Neuronal stem cell (in vitro differentiated cells): ENCODE measurements around the gene PGA3.
"Not testable (repeated sequence)": the region's sequence is repeated elsewhere in the genome, so short reads cannot be mapped to it uniquely, and the experiment has no call there.

Experiments
- DNase-seq: peaks from one replicate; pipeline ENCODE4 v3.0.0-alpha.2; 2013; ENCODE audit warnings: low spot score
- H2AFZ ChIP-seq: one replicate; pipeline ENCODE4 v1.6.1; 2013; ENCODE audit warnings: mild to moderate bottlenecking, low read length, inconsistent platforms
- H2AK5ac ChIP-seq: 2 replicates; pipeline ENCODE4 v1.6.1; 2013; ENCODE audit warnings: low read depth, mild to moderate bottlenecking, inconsistent platforms, low read length, moderate library complexity, mixed read lengths
- H2BK120ac ChIP-seq: 2 replicates; pipeline ENCODE4 v1.6.1; 2013; ENCODE audit warnings: low read depth, mild to moderate bottlenecking, inconsistent platforms, low read length, moderate library complexity, mixed read lengths
- H2BK12ac ChIP-seq: one replicate; pipeline ENCODE4 v1.6.1; 2013; ENCODE audit warnings: low read length, inconsistent platforms
- H2BK15ac ChIP-seq: 2 replicates; pipeline ENCODE4 v1.6.1; 2013; ENCODE audit warnings: mild to moderate bottlenecking, low read length, inconsistent platforms, mixed read lengths
- H2BK5ac ChIP-seq: one replicate; pipeline ENCODE4 v1.6.1; 2013; ENCODE audit warnings: inconsistent platforms, mild to moderate bottlenecking, low read length, moderate library complexity
- H3K14ac ChIP-seq: one replicate; pipeline ENCODE4 v1.6.1; 2013; ENCODE audit warnings: low read length, inconsistent platforms
- H3K18ac ChIP-seq: 2 replicates; pipeline ENCODE4 v1.6.1; 2013; ENCODE audit warnings: low read length, inconsistent platforms
- H3K23ac ChIP-seq: 2 replicates; pipeline ENCODE4 v1.6.1; 2013; ENCODE audit warnings: low read depth, mild to moderate bottlenecking, mixed read lengths, low read length, inconsistent platforms; ENCODE audit not compliant: poor library complexity
- H3K27ac ChIP-seq: replicated peaks from 3 replicates; pipeline ENCODE4 v1.5.1; 2013; ENCODE audit warnings: low read length, inconsistent platforms
- H3K27me3 ChIP-seq, 3 experiments: 2 replicates each; pipeline ENCODE4 v1.6.1; 2013; ENCODE audit warnings: low read length in 3 of 3, mild to moderate bottlenecking in 2 of 3, inconsistent platforms in 1 of 3, low read depth in 1 of 3, mixed read lengths in 1 of 3, moderate library complexity in 1 of 3; ENCODE audit not compliant: control insufficient read depth in 3 of 3, insufficient read depth in 3 of 3
- H3K36me3 ChIP-seq, 2 donors: replicated peaks in 1 of 2; 2 replicates each; pipeline ENCODE4 v1.6.1; 2013; ENCODE audit warnings: low read length in 2 of 2; ENCODE audit not compliant: control insufficient read depth in 2 of 2, insufficient read depth in 2 of 2
- H3K4ac ChIP-seq: 2 replicates; pipeline ENCODE4 v1.6.1; 2013; ENCODE audit warnings: inconsistent platforms, mild to moderate bottlenecking, low read length, moderate library complexity
- H3K4me1 ChIP-seq, 2 donors: 1 replicate in 1 of 2; 2 replicates in 1 of 2; pipeline ENCODE4 v1.6.1; 2013; ENCODE audit warnings: low read length in 2 of 2, low read depth in 1 of 2; ENCODE audit not compliant: control insufficient read depth in 2 of 2, insufficient read depth in 1 of 2
- H3K4me2 ChIP-seq: one replicate; pipeline ENCODE4 v1.6.1; 2013; ENCODE audit warnings: mild to moderate bottlenecking, low read length, inconsistent platforms; ENCODE audit not compliant: insufficient read depth, poor library complexity, severe bottlenecking
- H3K4me3 ChIP-seq, 2 donors: 2 replicates each; pipeline ENCODE4 v1.5.1; 2013; ENCODE audit warnings: low read length in 2 of 2, mild to moderate bottlenecking in 2 of 2, inconsistent platforms in 1 of 2, moderate library complexity in 1 of 2
- H3K79me1 ChIP-seq: one replicate; pipeline ENCODE4 v1.6.1; 2013; ENCODE audit warnings: low read depth, mild to moderate bottlenecking, inconsistent platforms, low read length, moderate library complexity
- H3K9ac ChIP-seq: one replicate; pipeline ENCODE4 v1.6.1; 2013; ENCODE audit warnings: mild to moderate bottlenecking, low read depth, low read length, inconsistent platforms; ENCODE audit not compliant: poor library complexity
- H3K9me3 ChIP-seq, 2 donors: replicated peaks in 1 of 2; 2 replicates each; pipeline versions ENCODE3 to v1.6.1; 2013; ENCODE audit warnings: low read length in 2 of 2, mild to moderate bottlenecking in 2 of 2, inconsistent platforms in 1 of 2, low read depth in 1 of 2, mixed read lengths in 1 of 2, moderate library complexity in 1 of 2; ENCODE audit not compliant: control insufficient read depth in 2 of 2, insufficient read depth in 1 of 2
- H4K8ac ChIP-seq: one replicate; pipeline ENCODE4 v1.6.1; 2013; ENCODE audit warnings: low read depth, mild to moderate bottlenecking, inconsistent platforms, low read length, moderate library complexity
- H4K91ac ChIP-seq: one replicate; pipeline ENCODE4 v1.6.1; 2013; ENCODE audit warnings: low read length, low read depth, mild to moderate bottlenecking, inconsistent platforms; ENCODE audit not compliant: poor library complexity
- WGBS, 2 donors: extraction: QIAGEN DNeasy Blood & Tissue Kit; methylation state at CpG; one replicate each; pipeline ENCODE4 v1.1.7; 2013; ENCODE audit warnings: missing lambda C conversion rate in 2 of 2, mixed read lengths in 1 of 2; ENCODE audit not compliant: insufficient read length in 2 of 2, insufficient replicate concordance in 1 of 2; ENCODE audit errors: extremely low coverage in 2 of 2; 5-methylcytosine and 5-hydroxymethylcytosine counted together

PGA3 gene

GRCh38 chr11:61222047-61222446 lies 18.7 kb downstream of the PGA3 start, which contains the start of gene PGA4:
TSS of gene PGA4 (plus strand) at chr11:61222347. CDS start at chr11:61222401, 54 bp downstream.
- not testable (repeated sequence) for H3K4me1 ChIP-seq, H3K27ac ChIP-seq, H2BK120ac ChIP-seq, H3K36me3 ChIP-seq, H2AFZ ChIP-seq, H3K4me2 ChIP-seq, H3K14ac ChIP-seq, H3K79me1 ChIP-seq, H3K4me3 ChIP-seq, H2AK5ac ChIP-seq, H3K18ac ChIP-seq, H3K23ac ChIP-seq, H3K9ac ChIP-seq, H3K4ac ChIP-seq, H3K9me3 ChIP-seq, H2BK5ac ChIP-seq, H4K8ac ChIP-seq, H2BK12ac ChIP-seq, H4K91ac ChIP-seq, H3K27me3 ChIP-seq, H2BK15ac ChIP-seq, DNase-seq
- WGBS, 2 donors, result no CpG with 5 or more reads among the region's 8 CpGs

- not testable (repeated sequence) for H2BK120ac ChIP-seq, H3K18ac ChIP-seq, DNase-seq, H4K91ac ChIP-seq, H2AK5ac ChIP-seq, H3K27me3 ChIP-seq, H3K14ac ChIP-seq, H3K4me3 ChIP-seq, H3K23ac ChIP-seq, H3K9me3 ChIP-seq, H4K8ac ChIP-seq, H3K27ac ChIP-seq, H3K4me2 ChIP-seq, H3K9ac ChIP-seq, H3K36me3 ChIP-seq, H2BK15ac ChIP-seq, H3K4me1 ChIP-seq, H2BK5ac ChIP-seq, H2BK12ac ChIP-seq, H3K79me1 ChIP-seq, H2AFZ ChIP-seq, H3K4ac ChIP-seq
- WGBS, 2 donors, result no CpG with 5 or more reads among the region's 5 CpGs
These were observed 19.4 kb downstream of the PGA3 start for GRCh38 chr11:61222692-61223091.

DNA sequence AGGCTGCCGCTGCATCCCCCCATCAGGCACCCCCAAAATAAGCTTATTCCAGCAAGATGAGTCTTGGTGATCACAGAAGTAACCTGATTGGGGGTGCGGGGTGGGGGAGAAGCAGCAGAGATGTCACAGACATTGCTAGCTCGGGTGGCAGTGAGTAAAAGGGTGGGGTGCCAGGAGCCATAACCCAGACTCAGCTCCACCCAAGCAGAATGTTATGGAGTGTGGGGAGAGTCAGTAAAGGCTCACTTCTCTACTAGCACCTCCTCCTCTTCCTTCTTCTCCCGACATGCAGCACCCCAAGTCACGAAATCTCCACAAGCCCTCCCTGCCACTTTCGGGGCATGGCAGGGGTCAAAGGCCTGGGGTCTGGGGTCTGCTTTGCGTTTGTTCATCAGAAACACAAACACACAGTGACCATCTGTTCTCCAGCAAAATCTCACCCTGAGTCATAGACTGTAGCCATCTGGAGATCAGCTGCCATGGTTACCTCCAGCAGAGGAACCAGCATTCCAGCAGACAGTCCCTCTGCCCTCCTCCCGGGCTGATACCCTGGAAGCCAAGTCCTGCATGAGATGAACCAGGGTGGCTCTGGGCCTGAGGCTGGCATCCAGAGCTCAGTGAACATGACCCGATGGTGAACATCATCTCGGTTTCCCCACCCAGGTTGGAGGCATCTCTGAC lies 23.3 kb downstream of the PGA3 start:
- H3K4ac ChIP-seq, H2BK5ac ChIP-seq, H4K8ac ChIP-seq, H3K18ac ChIP-seq, H2BK15ac ChIP-seq, H3K27me3 ChIP-seq, H3K4me2 ChIP-seq, H4K91ac ChIP-seq, H3K79me1 ChIP-seq, H3K9me3 ChIP-seq, H3K27ac ChIP-seq, H3K36me3 ChIP-seq, H3K4me1 ChIP-seq, H2BK12ac ChIP-seq, DNase-seq, H2BK120ac ChIP-seq, H3K14ac ChIP-seq, H3K4me3 ChIP-seq, H2AK5ac ChIP-seq, H3K23ac ChIP-seq, H2AFZ ChIP-seq, H3K9ac ChIP-seq: not testable (repeated sequence)
- WGBS, 2 donors, result no CpG with 5 or more reads among the region's 10 CpGs

DNA sequence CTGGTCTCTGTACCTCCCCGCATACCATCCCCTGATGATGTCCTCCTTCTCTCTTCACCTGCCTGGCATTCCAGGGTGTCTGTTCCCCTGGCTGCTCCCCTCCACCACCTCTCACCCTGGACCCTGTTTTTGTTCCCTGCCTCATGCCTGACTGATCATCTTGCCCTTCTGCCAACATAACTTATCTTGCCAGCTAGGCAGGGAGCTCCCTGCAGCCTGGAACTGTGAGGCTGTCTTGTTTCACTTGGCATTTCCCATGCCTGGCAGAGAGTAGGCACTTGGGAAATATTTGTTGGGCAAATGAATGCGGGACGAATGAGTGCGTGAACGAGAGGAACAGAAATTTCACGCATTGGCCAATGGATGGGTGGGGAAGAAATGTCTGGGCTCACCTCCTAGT lies 26.1 kb downstream of the PGA3 start:
- not testable (repeated sequence) for H3K4me2 ChIP-seq, H4K91ac ChIP-seq, H3K27me3 ChIP-seq, H2AFZ ChIP-seq, H2AK5ac ChIP-seq, H4K8ac ChIP-seq, H3K4me1 ChIP-seq, H3K23ac ChIP-seq, DNase-seq, H3K14ac ChIP-seq, H2BK12ac ChIP-seq, H2BK15ac ChIP-seq, H3K4me3 ChIP-seq, H3K4ac ChIP-seq, H3K9ac ChIP-seq, H3K9me3 ChIP-seq, H2BK5ac ChIP-seq, H3K36me3 ChIP-seq, H2BK120ac ChIP-seq, H3K79me1 ChIP-seq, H3K18ac ChIP-seq, H3K27ac ChIP-seq
- no CpG with 5 or more reads among the region's 6 CpGs for WGBS, 2 donors
